Stimulated activated naive CD8-positive, alpha-beta T cell treated with anti-CD3 and anti-CD28 coated beads, Interleukin-15, amount 100 ng/mL, for 72 hours (primary cell): ENCODE results near the gene EDEM1.
A peak's percentile ranks its signal among the peaks of the same experiment; 100 is the strongest.

ENCODE experiments used
- ATAC-seq: fragments of 150-1000 bp; cut with Tn5 transposase; 2 replicates; pipeline ENCODE4 v1.10.0; 2021; ENCODE audit warnings: mild to moderate bottlenecking, moderate library complexity
- DNase-seq, 2 donors: peaks; one replicate each; pipeline ENCODE4 v3.0.0; 2021 to 2022
- H3K27ac Mint-ChIP-seq, 2 donors: one replicate each; pipeline ENCODE4 v1.8.0; 2022; ENCODE audit warnings: mild to moderate bottlenecking in 2 of 2, mixed read lengths in 2 of 2, moderate library complexity in 2 of 2
- H3K27me3 Mint-ChIP-seq: one replicate; pipeline ENCODE4 v1.8.0; 2022; ENCODE audit warnings: mixed read lengths
- H3K4me1 Mint-ChIP-seq: one replicate; pipeline ENCODE4 v1.8.0; 2022; ENCODE audit warnings: mild to moderate bottlenecking, mixed read lengths
- H3K4me3 Mint-ChIP-seq, 2 donors: one replicate each; pipeline ENCODE4 v1.8.0; 2022; ENCODE audit warnings: mild to moderate bottlenecking in 2 of 2, mixed read lengths in 2 of 2, moderate library complexity in 1 of 2
- H3K9me3 Mint-ChIP-seq, 2 donors: one replicate each; pipeline ENCODE4 v1.8.0; 2022; ENCODE audit warnings: mixed read lengths in 2 of 2

Gene EDEM1

DNA sequence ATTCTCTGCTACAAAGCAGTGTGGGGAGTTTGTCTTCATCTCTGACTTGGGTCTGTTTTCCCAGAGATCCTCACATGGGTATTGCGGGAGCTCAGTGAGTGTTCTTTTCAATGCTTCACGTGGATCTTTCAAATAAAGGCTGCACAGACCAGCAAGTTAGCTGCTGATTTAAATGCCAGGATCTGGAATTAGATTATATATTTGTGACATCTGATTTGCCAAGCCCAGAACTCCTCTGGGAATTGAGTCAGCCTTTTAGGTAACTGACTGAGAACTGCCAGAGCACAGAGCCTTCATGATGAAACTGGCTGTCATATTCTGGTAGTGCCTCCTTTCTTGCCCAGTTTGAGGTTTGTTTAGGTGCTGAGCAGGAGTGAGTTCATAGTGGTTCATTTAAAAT lies 14.7 kb downstream of the EDEM1 start:
- no peak for DNase-seq
- Mint-ChIP-seq H3K9me3 (peaks cover 0 to 4% of the 10 kb centered on the region in 2 donors), H3K4me1 (peaks cover 68% of the 10 kb centered on the region), H3K4me3 (no peak overlapping the region), H3K27me3 (no peaks in the 10 kb centered on the region), H3K27ac (peak overlapping the region; percentile 35 to 72)
- ATAC-seq = no peak

DNA sequence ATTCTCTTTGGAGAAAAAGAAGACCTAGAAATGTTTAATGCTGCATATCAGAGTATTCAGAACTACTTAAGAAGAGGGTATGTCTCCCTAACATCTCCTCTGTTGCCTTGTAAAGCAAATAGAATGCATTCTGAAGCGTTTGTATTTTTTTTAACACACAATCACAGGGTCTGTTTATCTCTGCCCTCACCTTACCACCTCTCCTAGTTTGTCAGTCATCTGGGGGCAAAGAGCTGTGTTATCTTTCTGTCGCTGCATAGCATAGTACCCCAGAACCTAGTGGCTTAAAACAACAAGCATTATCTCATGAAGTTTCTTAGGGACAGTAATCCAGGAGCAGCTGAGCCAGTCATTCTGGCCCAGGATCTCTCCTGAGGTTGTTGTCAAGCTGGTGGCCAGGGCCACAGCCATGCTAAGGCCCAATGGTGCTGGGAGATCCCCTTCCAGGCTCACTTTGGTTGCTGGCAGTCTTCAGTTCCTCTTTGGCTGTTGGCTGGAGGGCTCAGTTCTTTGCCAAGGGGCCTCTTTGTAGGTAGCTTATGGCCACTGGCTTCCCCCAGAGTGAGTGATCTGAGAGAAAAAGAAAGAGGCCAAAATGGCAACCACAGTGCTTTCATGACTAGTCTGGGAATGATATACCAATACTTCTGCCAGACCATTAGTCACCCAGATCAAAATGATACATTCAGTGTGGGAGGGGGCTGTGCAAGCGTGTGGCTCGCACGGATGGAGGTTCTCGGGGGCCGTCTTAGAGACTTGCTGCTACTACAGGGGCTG lies 17.8 kb downstream of the EDEM1 start:
- H3K27me3 Mint-ChIP-seq = no peaks in the 10 kb centered on the region
- peak in 1 of 2 donors; percentile 59 for DNase-seq
- ATAC-seq = peak; percentile 93
- H3K4me3 Mint-ChIP-seq = peak overlapping the region; percentile 22 to 48
- peak overlapping the region; percentile 40 to 92 for H3K27ac Mint-ChIP-seq
- H3K4me1 Mint-ChIP-seq = peaks cover 60% of the 10 kb centered on the region
- no peaks in the 10 kb centered on the region for H3K9me3 Mint-ChIP-seq

DNA sequence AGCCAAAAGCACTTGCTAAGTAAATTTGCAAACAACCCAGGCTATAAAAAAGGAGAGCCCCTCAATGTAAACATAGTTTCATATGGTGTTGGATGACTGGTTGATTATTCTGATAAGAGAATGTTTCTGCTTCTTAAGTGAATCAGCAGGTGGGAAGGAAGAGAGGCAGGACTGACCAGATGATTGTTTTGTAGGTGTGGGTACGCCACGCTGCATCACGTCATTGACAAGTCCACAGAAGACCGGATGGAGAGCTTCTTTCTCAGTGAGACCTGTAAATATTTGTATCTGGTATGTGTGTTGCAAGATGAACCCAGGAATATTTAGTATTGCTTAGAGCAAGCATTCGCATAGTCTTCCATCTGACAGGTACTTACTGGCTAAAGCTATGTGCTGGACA lies 23.4 kb downstream of the EDEM1 start:
- ATAC-seq = no peak
- H3K9me3 Mint-ChIP-seq = no peaks in the 10 kb centered on the region
- peak overlapping the region in 1 of 2 donors; percentile 47 for H3K27ac Mint-ChIP-seq

GRCh38 chr3:5212628-5213573 lies 25.4 kb downstream of the EDEM1 start:
- no peak overlapping the region for H3K4me3 Mint-ChIP-seq

More for the DNA sequence above, 23.4 kb downstream of the EDEM1 start:
- H3K27me3 Mint-ChIP-seq = no peaks in the 10 kb centered on the region
- peaks cover 68% of the 10 kb centered on the region for H3K4me1 Mint-ChIP-seq
- no peak overlapping the region for H3K4me3 Mint-ChIP-seq
- no peak for DNase-seq

GRCh38 chr3:5213574-5213966 lies 26.1 kb downstream of the EDEM1 start:
- H3K4me3 Mint-ChIP-seq = no peak overlapping the region
- DNase-seq = no peak
- no peaks in the 10 kb centered on the region for H3K27me3 Mint-ChIP-seq
- peak overlapping the region; percentile 79 to 85 for H3K27ac Mint-ChIP-seq
- H3K4me1 Mint-ChIP-seq = peaks cover 55% of the 10 kb centered on the region
- ATAC-seq = no peak
- no peaks in the 10 kb centered on the region for H3K9me3 Mint-ChIP-seq

More at GRCh38 chr3:5212628-5213573, 25.4 kb downstream of the EDEM1 start:
- H3K9me3 Mint-ChIP-seq = no peaks in the 10 kb centered on the region
- H3K4me1 Mint-ChIP-seq = peaks cover 55% of the 10 kb centered on the region
- no peak for DNase-seq
- no peaks in the 10 kb centered on the region for H3K27me3 Mint-ChIP-seq
- no peak for ATAC-seq
- H3K27ac Mint-ChIP-seq = no peak overlapping the region

DNA sequence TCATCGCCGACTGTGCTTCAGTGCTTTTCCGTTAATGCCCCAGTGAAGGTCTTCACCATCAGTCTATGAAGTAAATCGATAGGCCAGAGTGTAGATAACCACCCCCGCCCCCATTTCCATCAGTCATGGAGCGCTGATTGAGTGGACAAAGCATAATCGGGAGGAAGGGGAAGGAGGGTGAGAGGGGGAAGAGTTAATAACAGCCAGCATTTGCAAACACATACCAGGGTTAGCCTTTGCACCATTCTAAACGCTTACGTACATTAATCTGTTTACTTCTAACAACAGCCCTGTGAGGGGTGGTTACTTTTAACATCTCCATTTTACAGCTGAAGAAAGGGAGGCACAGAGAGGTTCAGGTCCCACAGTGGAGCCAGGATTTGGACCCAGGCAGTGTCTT lies 26.8 kb downstream of the EDEM1 start:
- H3K4me1 Mint-ChIP-seq = peaks cover 58% of the 10 kb centered on the region
- no peak for DNase-seq
- no peak for ATAC-seq
- H3K27ac Mint-ChIP-seq = peak overlapping the region; percentile 67 to 79
- no peaks in the 10 kb centered on the region for H3K9me3 Mint-ChIP-seq
- H3K4me3 Mint-ChIP-seq = no peak overlapping the region
- no peaks in the 10 kb centered on the region for H3K27me3 Mint-ChIP-seq

DNA sequence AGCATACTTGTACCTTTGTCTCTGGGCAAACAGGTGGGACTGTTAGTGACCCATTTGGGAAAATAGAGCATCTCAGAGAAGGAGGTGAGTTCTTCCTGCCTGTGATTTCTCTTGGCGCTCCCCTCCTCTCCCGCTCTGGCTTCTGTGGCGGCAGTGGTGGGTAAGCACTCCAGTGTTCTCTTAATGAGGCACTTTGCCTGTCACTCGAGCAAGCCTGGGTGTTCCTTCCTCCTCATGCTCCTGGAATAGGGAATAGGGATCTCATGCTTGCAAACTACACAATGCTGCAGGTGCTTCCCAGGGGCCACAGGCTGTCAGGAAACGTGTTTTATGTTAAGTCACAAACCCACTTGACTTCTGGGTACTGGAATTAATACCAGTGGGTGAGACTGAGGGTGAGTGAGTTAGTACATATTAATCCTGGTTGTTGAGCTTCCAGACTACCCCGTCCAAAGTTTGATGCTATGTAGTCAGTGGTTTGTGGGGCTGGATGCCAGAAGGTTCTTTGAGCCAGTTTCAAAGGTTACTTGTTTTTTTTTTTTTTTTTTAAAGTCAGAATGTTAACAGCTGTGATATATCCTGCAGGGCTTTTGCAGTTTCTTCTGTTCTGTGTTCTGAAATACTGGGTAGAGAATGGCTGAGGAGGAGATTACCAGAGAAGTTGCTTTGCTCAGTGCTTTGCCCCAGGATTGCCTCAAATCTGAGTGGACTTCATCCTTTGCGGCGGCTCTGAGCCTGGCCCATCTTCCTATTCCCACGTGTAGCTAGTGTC lies 30.5 kb downstream of the EDEM1 start:
- Mint-ChIP-seq H3K9me3 (no peaks in the 10 kb centered on the region), H3K4me1 (peaks cover 49% of the 10 kb centered on the region), H3K27ac (no peak overlapping the region), H3K27me3 (no peaks in the 10 kb centered on the region), H3K4me3 (no peak overlapping the region)
- ATAC-seq (no peak), DNase-seq (no peak)

DNA sequence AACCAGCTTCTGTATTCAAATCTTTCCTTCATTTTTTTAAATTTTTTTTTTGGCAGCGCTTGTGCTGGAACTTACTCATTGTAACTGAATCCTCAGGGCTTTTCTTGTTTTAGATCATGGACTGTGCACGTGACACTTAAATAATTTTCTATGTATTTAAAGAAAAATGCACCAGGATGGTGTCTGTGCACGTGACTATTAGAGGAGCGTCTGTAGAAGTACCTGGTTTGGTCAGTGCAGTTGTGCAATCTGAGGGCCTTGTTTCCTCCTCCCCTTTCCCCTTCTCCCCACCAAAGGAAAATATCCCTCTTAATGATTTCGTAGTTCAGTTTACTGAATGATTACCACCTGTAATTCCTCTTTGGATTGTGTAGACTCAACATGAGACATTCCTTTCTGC lies 31.3 kb downstream of the EDEM1 start:
- Mint-ChIP-seq H3K4me3 (no peak overlapping the region), H3K27ac (peak overlapping the region in 1 of 2 donors; percentile 74), H3K4me1 (peaks cover 42% of the 10 kb centered on the region), H3K27me3 (no peaks in the 10 kb centered on the region), H3K9me3 (no peaks in the 10 kb centered on the region)
- ATAC-seq = no peak
- DNase-seq = no peak

DNA sequence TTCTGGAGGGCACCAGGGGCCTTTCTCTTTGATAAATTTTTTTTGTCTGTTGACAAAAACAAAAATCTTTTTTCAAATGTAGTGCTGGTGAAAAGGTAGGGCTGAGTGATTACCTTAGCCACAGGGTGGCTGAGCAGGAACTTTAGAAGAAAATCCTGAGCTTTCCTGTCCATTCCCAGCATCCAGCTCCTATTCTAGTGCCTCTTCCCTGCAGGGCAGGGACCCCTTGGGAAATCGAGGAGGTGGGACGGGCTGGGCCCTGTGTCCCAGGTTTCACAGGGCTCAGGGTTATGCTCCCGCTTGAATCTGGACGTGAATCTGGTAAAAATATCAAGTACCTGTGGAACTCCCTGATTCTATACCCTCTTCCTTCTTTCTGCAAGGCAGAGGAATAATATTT lies 31.7 kb downstream of the EDEM1 start:
- H3K9me3 Mint-ChIP-seq = no peaks in the 10 kb centered on the region
- DNase-seq (no peak), ATAC-seq (no peak)
- no peak overlapping the region for H3K27ac Mint-ChIP-seq
- no peaks in the 10 kb centered on the region for H3K27me3 Mint-ChIP-seq
- H3K4me1 Mint-ChIP-seq = peaks cover 38% of the 10 kb centered on the region
- no peak overlapping the region for H3K4me3 Mint-ChIP-seq

GRCh38 chr3:5220193-5220592 lies 32.7 kb downstream of the EDEM1 start:
- Mint-ChIP-seq H3K4me3 (peak overlapping the region in 1 of 2 donors; percentile 6), H3K9me3 (no peaks in the 10 kb centered on the region)

DNA sequence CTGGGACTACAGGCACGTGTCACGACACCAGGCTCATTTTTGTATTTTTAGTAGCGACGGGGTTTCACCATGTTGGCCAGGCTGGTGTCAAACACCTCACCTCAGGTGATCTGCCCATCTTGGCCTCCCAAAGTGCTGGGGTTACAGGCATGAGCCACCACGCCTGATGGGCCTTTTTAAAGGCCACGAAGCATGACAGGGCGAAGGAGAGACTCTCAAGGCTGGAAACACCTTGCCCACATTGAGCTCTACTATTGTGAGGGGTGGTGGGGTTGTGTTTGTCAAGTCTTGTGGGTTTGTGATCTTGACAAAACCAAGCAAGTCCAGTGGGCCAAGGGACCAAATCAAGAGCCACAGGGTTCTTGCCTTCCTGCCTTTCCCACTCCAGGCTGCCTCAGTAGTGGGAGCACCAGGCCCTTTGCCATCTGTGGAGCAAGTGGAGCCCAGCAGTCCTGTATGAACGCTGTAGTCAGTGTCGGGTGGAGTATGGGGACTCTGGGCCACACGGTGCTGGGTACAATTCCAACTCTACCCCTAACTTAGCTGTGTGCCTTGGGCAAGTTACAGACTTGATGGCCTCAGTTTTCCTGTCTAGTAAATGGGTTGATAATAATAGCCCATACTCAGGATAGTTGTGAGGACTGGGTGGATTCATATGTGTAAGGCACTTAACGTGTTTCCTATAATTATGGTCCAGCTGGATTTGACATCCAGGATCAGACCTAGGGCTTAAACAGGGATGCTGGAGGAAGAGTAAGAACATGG lies 33.3 kb downstream of the EDEM1 start:
- ATAC-seq = peak; percentile 38
- DNase-seq = no peak
- no peaks in the 10 kb centered on the region for H3K27me3 Mint-ChIP-seq
- H3K4me1 Mint-ChIP-seq = peaks cover 27% of the 10 kb centered on the region
- no peak overlapping the region for H3K4me3 Mint-ChIP-seq
- H3K27ac Mint-ChIP-seq = peak overlapping the region in 1 of 2 donors; percentile 94
- no peaks in the 10 kb centered on the region for H3K9me3 Mint-ChIP-seq

More at GRCh38 chr3:5220193-5220592, 32.7 kb downstream of the EDEM1 start:
- Mint-ChIP-seq H3K4me1 (peaks cover 31% of the 10 kb centered on the region), H3K27me3 (no peaks in the 10 kb centered on the region), H3K27ac (peak overlapping the region in 1 of 2 donors; percentile 4)
- ATAC-seq (peak; percentile 45), DNase-seq (no peak)

DNA sequence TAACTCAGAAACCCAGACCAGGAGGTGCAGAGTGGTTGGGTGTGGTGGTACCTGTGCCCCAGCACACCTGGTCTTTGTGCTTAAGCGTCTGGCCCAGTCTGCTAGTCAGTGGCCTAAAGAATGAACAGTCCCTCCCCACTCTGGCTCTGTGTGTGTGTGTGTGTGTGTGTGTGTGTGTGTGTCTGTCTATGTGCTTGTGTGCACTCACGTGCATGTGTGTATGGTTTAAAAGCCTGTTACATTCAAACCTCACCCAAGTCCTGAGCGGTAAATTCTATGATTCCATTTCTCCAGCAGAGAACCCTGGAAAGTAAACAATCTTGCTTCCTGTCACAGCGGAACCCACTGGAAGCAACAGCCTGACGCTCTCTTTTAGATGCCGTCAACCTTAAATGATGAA lies 34.2 kb downstream of the EDEM1 start:
- no peak for DNase-seq
- Mint-ChIP-seq H3K4me1 (peaks cover 27% of the 10 kb centered on the region), H3K4me3 (no peak overlapping the region), H3K27me3 (no peaks in the 10 kb centered on the region), H3K27ac (no peak overlapping the region), H3K9me3 (no peaks in the 10 kb centered on the region)
- peak; percentile 35 for ATAC-seq

GRCh38 chr3:5222283-5223005 lies 34.9 kb downstream of the EDEM1 start:
- no peaks in the 10 kb centered on the region for H3K9me3 Mint-ChIP-seq
- peak; percentile 6 for ATAC-seq
- H3K4me1 Mint-ChIP-seq = peaks cover 27% of the 10 kb centered on the region
- no peak overlapping the region for H3K27ac Mint-ChIP-seq
- H3K27me3 Mint-ChIP-seq = no peaks in the 10 kb centered on the region
- H3K4me3 Mint-ChIP-seq = no peak overlapping the region
- no peak for DNase-seq

DNA sequence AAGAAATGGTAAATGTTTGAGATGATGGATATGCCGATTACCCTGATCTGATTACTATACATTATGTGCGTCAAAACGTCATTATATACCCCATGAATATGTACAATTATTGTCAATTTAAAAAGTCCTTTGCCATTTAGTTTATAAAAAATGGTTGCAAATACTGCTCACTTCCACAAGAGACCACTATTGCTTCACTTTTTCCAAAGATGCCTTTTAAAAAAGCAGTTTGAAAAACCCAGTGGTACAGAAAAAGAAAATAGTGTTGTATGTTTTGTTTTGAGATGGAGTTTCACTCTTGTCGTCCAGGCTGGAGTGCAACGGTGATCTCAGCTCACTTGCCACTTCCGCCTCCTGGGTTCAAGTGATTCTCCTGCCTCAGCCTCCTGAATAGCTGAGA lies 39.3 kb downstream of the EDEM1 start:
- DNase-seq (no peak), ATAC-seq (peak; percentile 14)
- H3K27ac Mint-ChIP-seq = no peak overlapping the region
- H3K4me1 Mint-ChIP-seq = no peaks in the 10 kb centered on the region
- no peak overlapping the region for H3K4me3 Mint-ChIP-seq
- no peaks in the 10 kb centered on the region for H3K27me3 Mint-ChIP-seq
- H3K9me3 Mint-ChIP-seq = no peaks in the 10 kb centered on the region
